GM12801 (cell line): ENCODE results near the gene TFB1M.

Experiments used
- CTCF ChIP-seq: IDR thresholded peaks from one replicate; pipeline ENCODE4 v1.5.1; 2011; ENCODE audit warnings: control low read depth; ENCODE audit not compliant: insufficient read length; ENCODE audit errors: extremely low read depth

TFB1M gene

GRCh38 chr6:155303361-155303870 lies 10.9 kb downstream of the TFB1M start:
- no peak for TF ChIP-seq CTCF

- TF ChIP-seq CTCF: no peak
Observed at GRCh38 chr6:155301867-155302266, 12.4 kb downstream of the TFB1M start.

GRCh38 chr6:155297669-155298068 lies 16.6 kb downstream of the TFB1M start:
- no peak for TF ChIP-seq CTCF

- TF ChIP-seq CTCF: no peak
Observed at GRCh38 chr6:155292711-155293110, 21.6 kb downstream of the TFB1M start.

- no peak for TF ChIP-seq CTCF
Observed at GRCh38 chr6:155291291-155291690, 23.0 kb downstream of the TFB1M start.

- TF ChIP-seq CTCF: no peak
Observed at GRCh38 chr6:155290491-155290890, 23.8 kb downstream of the TFB1M start.

- TF ChIP-seq CTCF: no peak
Observed at GRCh38 chr6:155287762-155288161, 26.5 kb downstream of the TFB1M start.

GRCh38 chr6:155284775-155285174 lies 29.5 kb downstream of the TFB1M start:
- no peak for TF ChIP-seq CTCF
